D721Med (cell line): ENCODE results near the gene ANXA6.

ENCODE experiments used
- DNase-seq: peaks from one replicate; pipeline ENCODE4 v3.0.0; 2011; ENCODE audit warnings: low spot score; ENCODE audit not compliant: insufficient read length
- FAIRE-seq: peaks from 2 replicates; lab custom pipeline; 2011; peaks lifted over from hg19 to GRCh38; lab: Jason Lieb, UNC
- CTCF ChIP-seq: IDR thresholded peaks from 2 replicates; pipeline ENCODE4 v1.5.1; 2012; ENCODE audit warnings: mild to moderate bottlenecking, control low read depth; ENCODE audit not compliant: insufficient read depth; ENCODE audit errors: missing control alignments

The ANXA6 gene

GRCh38 chr5:151110122-151110681, 47.4 kb downstream of the ANXA6 start:
- FAIRE-seq (no peak), DNase-seq (no peak)
- TF ChIP-seq CTCF: no peak

DNA sequence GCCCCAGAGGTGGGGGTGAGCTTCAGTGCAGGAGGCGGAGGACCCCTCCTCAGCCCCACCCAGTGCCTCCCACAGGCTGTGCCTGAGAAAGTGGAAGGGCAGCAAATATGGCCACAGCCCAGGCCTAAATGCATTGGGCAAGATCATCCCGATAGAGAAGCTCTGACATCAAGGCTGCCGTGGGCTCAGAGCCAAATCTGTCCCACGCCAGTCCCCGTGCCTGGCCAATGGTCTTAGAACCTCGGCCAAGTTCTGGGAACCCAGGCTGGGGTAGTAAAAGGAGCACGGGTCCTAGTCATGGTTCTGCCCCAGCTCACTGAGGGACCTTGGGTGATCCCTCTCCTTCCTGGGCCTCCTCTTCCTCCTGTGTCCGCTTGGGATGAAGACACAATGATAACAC, 49.0 kb downstream of the ANXA6 start:
- FAIRE-seq: no peak
- TF ChIP-seq CTCF: no peak
- DNase-seq: no peak

DNA sequence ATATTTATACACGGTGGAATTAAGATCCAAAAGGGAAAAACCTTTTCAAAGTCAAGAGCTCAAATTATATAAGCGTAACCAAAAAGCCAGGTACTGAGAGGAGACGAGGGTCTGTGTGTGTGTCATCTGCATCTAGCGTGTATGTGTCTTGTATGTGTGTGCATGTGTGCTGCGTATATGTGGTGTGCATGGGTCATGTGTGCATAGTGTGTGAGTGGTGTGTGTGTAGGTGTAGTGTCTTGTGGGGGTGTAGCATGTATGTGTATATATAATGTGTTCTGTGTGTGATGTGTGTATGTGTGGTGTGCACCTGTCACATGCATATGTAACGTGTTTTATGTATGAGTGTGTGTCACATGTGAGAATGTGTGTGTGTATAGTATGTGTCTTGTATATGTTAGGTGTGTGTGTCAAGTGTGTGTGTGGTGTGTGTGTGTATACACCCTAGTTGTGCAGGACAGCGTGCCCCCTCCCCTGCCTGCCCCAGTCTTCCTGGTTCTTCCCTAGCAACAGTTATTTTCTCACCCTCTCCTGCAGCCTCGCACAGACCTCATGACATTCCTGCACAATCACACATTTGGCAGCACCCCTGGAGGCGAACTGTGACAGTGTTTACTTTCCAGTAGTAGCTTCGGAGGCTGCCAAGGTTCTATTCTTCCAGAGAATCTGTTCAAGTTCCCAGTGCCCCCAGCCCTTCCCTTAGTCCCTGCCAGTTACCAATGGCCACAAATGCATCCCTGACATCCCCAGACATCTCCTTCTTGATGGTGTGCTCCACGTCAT, 49.6 kb downstream of the ANXA6 start:
- TF ChIP-seq CTCF: no peak
- FAIRE-seq: no peak
- no peak for DNase-seq

GRCh38 chr5:151107084-151107483, 50.5 kb downstream of the ANXA6 start:
- no peak for TF ChIP-seq CTCF
- FAIRE-seq: no peak
- DNase-seq: no peak

DNA sequence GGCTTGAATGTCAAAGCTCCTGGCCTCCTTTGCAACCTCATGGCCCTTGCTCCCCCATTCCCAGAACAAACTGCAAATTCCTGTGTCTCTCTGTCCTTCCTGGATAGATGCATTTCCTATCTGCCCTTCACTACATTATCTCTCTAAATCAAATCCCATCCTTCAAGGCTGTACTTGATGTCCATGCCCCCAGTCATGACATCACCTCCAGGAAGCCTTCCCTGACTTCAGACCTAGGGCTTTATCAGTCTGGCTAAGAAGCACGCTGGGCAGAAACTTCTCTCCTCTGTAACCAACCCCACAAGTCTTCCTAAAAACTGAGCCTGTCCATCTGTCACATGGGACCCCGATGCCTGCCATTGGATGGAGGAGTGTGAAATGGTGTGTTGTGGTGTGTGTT, 51.1 kb downstream of the ANXA6 start:
- TF ChIP-seq CTCF: no peak
- FAIRE-seq (no peak), DNase-seq (no peak)

DNA sequence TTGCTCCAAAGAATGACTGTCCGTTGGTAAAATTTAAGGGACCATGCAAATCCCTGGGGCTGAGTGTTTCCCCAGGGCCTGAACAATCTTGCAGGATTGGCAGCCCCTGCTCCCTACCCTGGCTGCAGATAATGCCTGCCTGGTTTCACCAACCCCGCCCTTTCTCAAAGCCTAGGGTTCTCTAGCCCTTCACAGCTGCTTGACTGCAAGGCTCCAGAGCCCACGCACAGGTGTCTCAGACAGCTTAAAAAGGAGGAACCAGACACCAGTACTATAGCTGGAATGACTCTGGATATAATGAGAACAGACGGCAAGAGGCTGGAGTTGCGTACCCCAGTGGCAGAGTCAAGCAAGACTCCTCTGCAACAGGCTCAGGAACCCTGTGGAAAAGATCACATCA, 51.5 kb downstream of the ANXA6 start:
- no peak for TF ChIP-seq CTCF
- FAIRE-seq: no peak
- no peak for DNase-seq

DNA sequence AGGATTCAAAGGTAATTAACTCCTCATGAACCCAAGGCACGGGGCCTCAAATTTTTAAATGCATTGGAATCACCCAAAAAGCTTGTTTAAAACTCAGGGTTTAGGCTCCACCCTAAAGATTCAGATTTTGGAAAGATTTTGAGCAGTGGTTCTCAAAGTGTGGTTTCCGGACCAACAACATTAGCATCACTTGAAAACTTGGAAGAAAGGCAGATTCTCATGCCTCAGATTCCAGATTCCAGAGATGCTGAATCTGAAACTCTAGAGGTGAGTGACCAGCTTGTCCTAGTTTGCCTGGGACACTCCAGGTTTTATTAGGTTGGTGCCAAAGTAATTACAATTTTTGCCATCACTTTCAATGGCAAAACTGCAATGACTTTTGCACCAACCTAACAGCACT, 52.0 kb downstream of the ANXA6 start:
- no peak for DNase-seq
- no peak for TF ChIP-seq CTCF
- FAIRE-seq: no peak
